Loucy (cell line): ENCODE results near the gene ALG3.

Source experiments
- CTCF ChIP-seq: fragments of 200-600 bp; sonication (generic); conservative IDR thresholded peaks from 2 replicates; pipeline ENCODE4 v1.5.1; 2014; ENCODE audit warnings: mild to moderate bottlenecking, antibody characterized with exemption, low read length
- EZH2phosphoT487 ChIP-seq: fragments of 200-600 bp; IDR thresholded peaks from 2 replicates; pipeline ENCODE4 v1.6.1; 2018; ENCODE audit warnings: antibody characterized with exemption, mild to moderate bottlenecking, moderate library complexity, borderline replicate concordance

- TF ChIP-seq CTCF (no peak), EZH2phosphoT487 (no peak)
Measured at GRCh38 chr3:184240384-184241140, 8.2 kb downstream of the ALG3 start.
